Osteoblast (primary cell): ENCODE results near the gene PLLP. TPM values are rescaled to one million over a fixed set of nuclear protein-coding genes. Genes with fewer than 3 reads are reported as not detected.

Experiments
- DNase-seq: peaks from one replicate; pipeline ENCODE4 v3.0.0; 2011; ENCODE audit warnings: low spot score, mixed read lengths; ENCODE audit not compliant: insufficient read length; ENCODE audit errors: missing footprints
- H2AFZ ChIP-seq: 2 replicates; pipeline ENCODE4 v1.6.0; 2011; ENCODE audit warnings: mild to moderate bottlenecking, low read length
- H3K27ac ChIP-seq: 2 replicates; pipeline ENCODE4 v1.5.1; 2011; ENCODE audit warnings: mild to moderate bottlenecking, low read depth, low read length, moderate library complexity
- H3K27me3 ChIP-seq: 2 replicates; pipeline ENCODE4 v1.6.0; 2012; ENCODE audit warnings: mild to moderate bottlenecking, control low read depth, inconsistent platforms, low read length, moderate library complexity; ENCODE audit not compliant: insufficient read depth
- H3K36me3 ChIP-seq: 2 replicates; pipeline ENCODE4 v1.5.1; 2011; ENCODE audit warnings: mild to moderate bottlenecking, low read length, control low read depth, moderate library complexity; ENCODE audit not compliant: insufficient read depth
- H3K4me1 ChIP-seq: 2 replicates; pipeline ENCODE4 v1.5.1; 2011; ENCODE audit warnings: mild to moderate bottlenecking, low read length, control low read depth, moderate library complexity; ENCODE audit not compliant: insufficient read depth
- H3K4me2 ChIP-seq: 2 replicates; pipeline ENCODE4 v1.6.0; 2011; ENCODE audit warnings: mild to moderate bottlenecking, low read length; ENCODE audit not compliant: insufficient read depth
- H3K4me3 ChIP-seq: fragments of 200-600 bp; sonication (generic); 3 replicates; pipeline ENCODE4 v1.5.1; 2012; ENCODE audit warnings: mild to moderate bottlenecking, low read length, inconsistent platforms; ENCODE audit not compliant: insufficient read depth
- H3K79me2 ChIP-seq: 2 replicates; pipeline ENCODE4 v1.6.0; 2012; ENCODE audit warnings: mild to moderate bottlenecking, low read length, control low read depth, inconsistent platforms; ENCODE audit not compliant: insufficient read depth
- H3K9me3 ChIP-seq: 2 replicates; pipeline ENCODE4 v1.5.1; 2011; ENCODE audit warnings: low read depth, low read length, control low read depth
- H4K20me1 ChIP-seq: 2 replicates; pipeline ENCODE4 v1.6.0; 2012; ENCODE audit warnings: mild to moderate bottlenecking, low read length, control low read depth; ENCODE audit not compliant: insufficient read depth
- total RNA-seq: library from RNA; depleted of rRNA; stranded (reverse); fragments of >200 nt; gene quantifications from 2 replicates; pipeline ENCODE4 v1.2.3, GENCODE V29; 2012
- TF ChIP-seq, protein P1 (sequence below): IDR thresholded peaks from 2 replicates; pipeline ENCODE4 v1.5.1; 2011; ENCODE audit warnings: mild to moderate bottlenecking, low read depth, low read length, moderate library complexity; ENCODE audit errors: extremely low read depth

Gene PLLP
- total RNA-seq, 1 donor = under 0.01 TPM

DNA sequence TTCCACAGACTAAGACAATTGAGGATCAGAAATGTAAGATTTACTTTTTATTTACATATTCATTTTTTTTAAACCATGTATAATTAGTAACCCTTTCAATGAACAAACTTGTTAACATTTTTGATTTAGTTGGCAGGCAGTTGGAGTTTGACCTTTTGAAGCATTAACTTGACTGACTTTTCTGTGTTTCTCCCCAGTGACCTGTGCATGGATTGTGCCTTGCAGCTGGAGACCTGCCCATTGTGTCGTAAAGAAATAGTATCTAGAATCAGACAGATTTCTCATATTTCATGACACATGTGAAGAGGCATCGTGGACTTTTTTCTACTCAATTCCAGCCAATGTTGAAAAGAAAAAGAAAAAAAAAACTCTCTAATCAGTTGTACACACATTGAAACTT lies 45.8 kb downstream of the PLLP start:
- Histone ChIP-seq H3K36me3 (peaks cover 34% of the 10 kb centered on the region), H3K9me3 (no peaks in the 10 kb centered on the region), H3K4me2 (no peak overlapping the region), H3K4me3 (no peak overlapping the region), H4K20me1 (no peaks in the 10 kb centered on the region), H3K4me1 (no peaks in the 10 kb centered on the region), H3K79me2 (no peaks in the 10 kb centered on the region), H3K27me3 (no peaks in the 10 kb centered on the region), H2AFZ (no peak overlapping the region), H3K27ac (no peak overlapping the region)
- TF ChIP-seq, protein P1, sequence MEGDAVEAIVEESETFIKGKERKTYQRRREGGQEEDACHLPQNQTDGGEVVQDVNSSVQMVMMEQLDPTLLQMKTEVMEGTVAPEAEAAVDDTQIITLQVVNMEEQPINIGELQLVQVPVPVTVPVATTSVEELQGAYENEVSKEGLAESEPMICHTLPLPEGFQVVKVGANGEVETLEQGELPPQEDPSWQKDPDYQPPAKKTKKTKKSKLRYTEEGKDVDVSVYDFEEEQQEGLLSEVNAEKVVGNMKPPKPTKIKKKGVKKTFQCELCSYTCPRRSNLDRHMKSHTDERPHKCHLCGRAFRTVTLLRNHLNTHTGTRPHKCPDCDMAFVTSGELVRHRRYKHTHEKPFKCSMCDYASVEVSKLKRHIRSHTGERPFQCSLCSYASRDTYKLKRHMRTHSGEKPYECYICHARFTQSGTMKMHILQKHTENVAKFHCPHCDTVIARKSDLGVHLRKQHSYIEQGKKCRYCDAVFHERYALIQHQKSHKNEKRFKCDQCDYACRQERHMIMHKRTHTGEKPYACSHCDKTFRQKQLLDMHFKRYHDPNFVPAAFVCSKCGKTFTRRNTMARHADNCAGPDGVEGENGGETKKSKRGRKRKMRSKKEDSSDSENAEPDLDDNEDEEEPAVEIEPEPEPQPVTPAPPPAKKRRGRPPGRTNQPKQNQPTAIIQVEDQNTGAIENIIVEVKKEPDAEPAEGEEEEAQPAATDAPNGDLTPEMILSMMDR = no peak
- no peak for DNase-seq

DNA sequence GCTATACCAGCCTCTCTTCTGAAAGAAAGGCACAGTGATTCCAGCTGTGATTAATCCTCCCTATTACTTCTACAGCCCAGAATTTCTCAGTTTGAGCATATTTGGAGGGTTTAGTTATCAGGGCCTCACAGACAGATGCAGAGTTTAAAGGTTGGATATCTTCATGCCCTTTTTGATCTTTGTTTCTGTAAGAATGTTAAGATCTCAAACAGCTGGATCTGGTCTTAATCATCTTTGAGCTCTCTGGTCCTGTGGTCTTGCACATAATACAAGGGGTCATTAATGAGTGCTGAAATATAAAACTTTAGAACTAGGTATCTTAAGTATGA lies 48.5 kb downstream of the PLLP start:
- H2AFZ ChIP-seq = no peak overlapping the region
- H3K27ac ChIP-seq = no peak overlapping the region
- TF ChIP-seq, protein P1 = no peak
- H3K4me1 ChIP-seq = no peaks in the 10 kb centered on the region
- H3K4me3 ChIP-seq = no peak overlapping the region
- no peak overlapping the region for H3K4me2 ChIP-seq
- no peaks in the 10 kb centered on the region for H3K27me3 ChIP-seq
- no peaks in the 10 kb centered on the region for H3K9me3 ChIP-seq
- H4K20me1 ChIP-seq = no peaks in the 10 kb centered on the region
- DNase-seq = no peak
- H3K79me2 ChIP-seq = no peaks in the 10 kb centered on the region
- H3K36me3 ChIP-seq = peaks cover 60% of the 10 kb centered on the region

DNA sequence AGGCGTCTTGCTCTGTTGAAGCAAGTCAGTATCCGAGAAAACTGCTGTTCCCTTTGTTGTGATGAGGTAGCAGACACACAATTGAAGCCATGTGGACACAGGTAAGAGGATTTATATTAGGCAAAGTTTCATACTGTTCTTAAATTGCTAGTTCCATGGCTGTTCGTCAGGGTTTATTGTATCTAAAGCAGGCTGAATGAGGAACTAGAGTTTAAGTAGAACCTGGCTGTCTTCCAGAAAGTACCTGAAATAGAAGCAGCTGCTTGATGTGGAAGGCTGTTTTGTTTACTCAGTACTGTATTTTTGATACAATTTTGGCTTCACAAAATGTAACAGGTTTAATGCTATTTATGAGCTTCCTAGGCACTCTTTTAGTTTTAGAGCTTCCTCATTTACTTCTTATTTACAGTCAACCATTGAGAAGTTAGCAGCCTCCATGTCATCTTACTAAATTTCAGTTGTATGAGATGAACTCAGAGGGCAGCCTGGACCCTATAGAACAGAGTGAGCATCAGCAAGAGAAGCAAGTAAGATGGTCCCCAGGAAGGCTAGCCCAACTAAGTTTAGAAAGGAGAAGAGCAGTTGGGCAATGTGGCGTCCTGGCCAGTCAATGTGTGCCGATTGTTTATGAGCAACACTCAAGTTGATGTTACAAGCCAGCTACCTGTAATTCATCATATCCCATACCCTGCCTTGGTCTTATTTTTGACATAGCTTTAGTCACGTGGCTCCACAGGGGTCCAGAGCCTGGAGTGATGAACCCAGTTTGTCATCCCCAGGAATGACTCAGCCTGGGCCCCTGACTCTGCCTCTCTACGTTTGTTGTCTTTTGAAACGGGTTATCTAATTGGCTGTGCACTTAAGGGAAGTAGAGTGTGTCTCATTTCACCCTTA lies 49.1 kb downstream of the PLLP start:
- no peaks in the 10 kb centered on the region for H4K20me1 ChIP-seq
- H3K27ac ChIP-seq = peak overlapping the region; percentile 13
- no peak overlapping the region for H3K4me3 ChIP-seq
- H3K9me3 ChIP-seq = no peaks in the 10 kb centered on the region
- DNase-seq = peak; percentile 69
- TF ChIP-seq, protein P1 = no peak
- peaks cover 65% of the 10 kb centered on the region for H3K36me3 ChIP-seq
- H3K27me3 ChIP-seq = no peaks in the 10 kb centered on the region
- no peaks in the 10 kb centered on the region for H3K4me1 ChIP-seq
- H2AFZ ChIP-seq = no peak overlapping the region
- no peak overlapping the region for H3K4me2 ChIP-seq
- H3K79me2 ChIP-seq = no peaks in the 10 kb centered on the region

- Histone ChIP-seq H4K20me1 (no peaks in the 10 kb centered on the region), H3K9me3 (no peaks in the 10 kb centered on the region), H3K4me1 (no peaks in the 10 kb centered on the region), H2AFZ (no peak overlapping the region), H3K4me2 (no peak overlapping the region), H3K27me3 (no peaks in the 10 kb centered on the region), H3K36me3 (peaks cover 65% of the 10 kb centered on the region), H3K27ac (no peak overlapping the region), H3K79me2 (no peaks in the 10 kb centered on the region), H3K4me3 (no peak overlapping the region)
- TF ChIP-seq, protein P1 = no peak
- DNase-seq = no peak
Observed at GRCh38 chr16:57234707-57235092, 49.8 kb downstream of the PLLP start.
